ENCODE results near the gene GRAMD2A.

Gene GRAMD2A

DNA sequence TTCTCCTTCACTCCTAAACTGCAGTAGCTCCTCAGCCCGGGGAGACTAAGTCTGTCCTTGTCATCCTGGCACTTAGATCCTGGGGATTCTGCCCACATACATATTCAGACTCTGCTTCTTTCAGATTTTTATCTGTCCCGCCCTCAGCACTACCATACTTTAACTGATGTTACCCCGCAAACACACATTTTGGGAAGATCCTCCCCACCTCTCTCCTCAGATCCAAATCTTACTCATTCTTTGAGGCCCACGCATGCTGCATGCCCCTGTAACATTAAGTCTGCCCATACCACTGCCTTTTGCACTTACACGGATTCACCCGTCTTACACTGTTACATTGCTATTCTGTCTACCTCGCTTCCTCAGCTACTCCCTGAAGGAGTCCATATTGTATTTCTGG, 43.3 kb downstream of the GRAMD2A start (continued):
- TF ChIP-seq, protein P1, sequence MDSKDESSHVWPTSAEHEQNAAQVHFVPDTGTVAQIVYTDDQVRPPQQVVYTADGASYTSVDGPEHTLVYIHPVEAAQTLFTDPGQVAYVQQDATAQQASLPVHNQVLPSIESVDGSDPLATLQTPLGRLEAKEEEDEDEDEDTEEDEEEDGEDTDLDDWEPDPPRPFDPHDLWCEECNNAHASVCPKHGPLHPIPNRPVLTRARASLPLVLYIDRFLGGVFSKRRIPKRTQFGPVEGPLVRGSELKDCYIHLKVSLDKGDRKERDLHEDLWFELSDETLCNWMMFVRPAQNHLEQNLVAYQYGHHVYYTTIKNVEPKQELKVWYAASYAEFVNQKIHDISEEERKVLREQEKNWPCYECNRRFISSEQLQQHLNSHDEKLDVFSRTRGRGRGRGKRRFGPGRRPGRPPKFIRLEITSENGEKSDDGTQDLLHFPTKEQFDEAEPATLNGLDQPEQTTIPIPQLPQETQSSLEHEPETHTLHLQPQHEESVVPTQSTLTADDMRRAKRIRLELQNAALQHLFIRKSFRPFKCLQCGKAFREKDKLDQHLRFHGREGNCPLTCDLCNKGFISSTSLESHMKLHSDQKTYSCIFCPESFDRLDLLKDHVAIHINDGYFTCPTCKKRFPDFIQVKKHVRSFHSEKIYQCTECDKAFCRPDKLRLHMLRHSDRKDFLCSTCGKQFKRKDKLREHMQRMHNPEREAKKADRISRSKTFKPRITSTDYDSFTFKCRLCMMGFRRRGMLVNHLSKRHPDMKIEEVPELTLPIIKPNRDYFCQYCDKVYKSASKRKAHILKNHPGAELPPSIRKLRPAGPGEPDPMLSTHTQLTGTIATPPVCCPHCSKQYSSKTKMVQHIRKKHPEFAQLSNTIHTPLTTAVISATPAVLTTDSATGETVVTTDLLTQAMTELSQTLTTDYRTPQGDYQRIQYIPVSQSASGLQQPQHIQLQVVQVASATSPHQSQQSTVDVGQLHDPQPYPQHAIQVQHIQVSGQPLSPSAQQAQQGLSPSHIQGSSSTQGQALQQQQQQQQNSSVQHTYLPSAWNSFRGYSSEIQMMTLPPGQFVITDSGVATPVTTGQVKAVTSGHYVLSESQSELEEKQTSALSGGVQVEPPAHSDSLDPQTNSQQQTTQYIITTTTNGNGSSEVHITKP (tag by site-specific recombination; IDR thresholded peaks at IDR 0.05) = no peak

DNA sequence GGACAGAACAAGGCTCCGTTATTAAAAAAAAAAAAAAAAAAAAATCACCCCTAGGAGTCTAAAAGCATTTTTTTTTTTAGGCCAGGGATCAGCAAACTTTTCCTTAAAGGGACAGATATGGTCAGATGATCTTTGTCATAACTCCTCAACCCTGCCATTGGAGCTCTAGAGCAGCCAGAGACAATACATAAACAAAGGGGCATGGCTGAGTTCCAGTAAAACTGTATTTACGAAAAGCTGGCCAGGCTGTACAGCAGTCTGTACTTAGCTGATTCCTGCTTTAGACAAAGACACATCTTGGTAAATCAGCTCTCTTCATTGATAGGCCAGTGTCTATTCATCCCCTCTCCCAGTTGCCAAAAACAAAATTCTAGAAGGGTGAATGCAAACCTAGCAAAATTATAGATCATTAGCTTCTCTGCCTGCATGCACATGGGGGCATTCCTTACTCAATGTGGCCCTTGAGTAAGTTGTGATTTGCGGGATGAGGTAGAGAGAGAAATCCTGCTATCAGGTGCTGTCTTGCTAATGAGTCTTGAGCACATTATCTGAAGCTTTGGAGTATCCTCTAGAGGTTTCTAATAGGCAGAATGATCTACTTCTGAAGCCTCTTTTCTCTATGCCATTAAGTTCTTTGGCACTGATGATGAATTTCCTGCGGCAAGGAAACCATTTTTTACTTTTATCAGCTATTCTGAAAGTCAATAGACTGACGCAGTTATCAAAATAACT, 44.2 kb downstream of the GRAMD2A start:
- Histone ChIP-seq H3K4me1 (ENCODE audit: control insufficient read depth, insufficient read depth, low read length) (peaks cover 13% of the 10 kb centered on the region), H3K4me3 (ENCODE audit: low read depth, low read length) (no peak overlapping the region), H3K36me3 (ENCODE audit: control insufficient read depth in 2 of 2, insufficient read depth in 1 of 2, low read length in 2 of 2) (no peaks in the 10 kb centered on the region), H3K9me3 (ENCODE audit: control insufficient read depth, insufficient read depth, low read depth, low read length) (no peaks in the 10 kb centered on the region), H3K27ac (ENCODE audit: extremely low read depth, low read depth, low read length) (no peak overlapping the region)
- ChIA-PET POLR2A (interaction anchor here (1.1 kb wide), 1 partner anchor 35 kb away, joined by 4 read pairs; the partner anchor contains the start of genes MYO9A and SENP8), CTCF (interaction anchor here (0.6 to 1.9 kb wide), 14 partner anchors 9 to 1079 kb away, joined by 3 to 11 read pairs (median 4); partner anchors contain the start of genes MYO9A and SENP8)
- TF ChIP-seq, protein P2, sequence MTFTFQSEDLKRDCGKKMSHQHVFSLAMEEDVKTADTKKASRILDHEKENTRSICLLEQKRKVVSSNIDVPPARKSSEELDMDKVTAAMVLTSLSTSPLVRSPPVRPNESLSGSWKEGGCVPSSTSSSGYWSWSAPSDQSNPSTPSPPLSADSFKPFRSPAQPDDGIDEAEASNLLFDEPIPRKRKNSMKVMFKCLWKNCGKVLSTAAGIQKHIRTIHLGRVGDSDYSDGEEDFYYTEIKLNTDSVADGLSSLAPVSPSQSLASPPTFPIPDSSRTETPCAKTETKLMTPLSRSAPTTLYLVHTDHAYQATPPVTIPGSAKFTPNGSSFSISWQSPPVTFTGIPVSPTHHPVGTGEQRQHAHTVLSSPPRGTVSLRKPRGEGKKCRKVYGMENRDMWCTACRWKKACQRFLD (tag by site-specific recombination; IDR thresholded peaks at IDR 0.05) = no peak
- TF ChIP-seq FEZF1 (tag by site-specific recombination; IDR thresholded peaks at IDR 0.05) = no peak
- no peak for TF ChIP-seq ZNF140 (tag by site-specific recombination; IDR thresholded peaks at IDR 0.05)
- TF ChIP-seq, protein P3, sequence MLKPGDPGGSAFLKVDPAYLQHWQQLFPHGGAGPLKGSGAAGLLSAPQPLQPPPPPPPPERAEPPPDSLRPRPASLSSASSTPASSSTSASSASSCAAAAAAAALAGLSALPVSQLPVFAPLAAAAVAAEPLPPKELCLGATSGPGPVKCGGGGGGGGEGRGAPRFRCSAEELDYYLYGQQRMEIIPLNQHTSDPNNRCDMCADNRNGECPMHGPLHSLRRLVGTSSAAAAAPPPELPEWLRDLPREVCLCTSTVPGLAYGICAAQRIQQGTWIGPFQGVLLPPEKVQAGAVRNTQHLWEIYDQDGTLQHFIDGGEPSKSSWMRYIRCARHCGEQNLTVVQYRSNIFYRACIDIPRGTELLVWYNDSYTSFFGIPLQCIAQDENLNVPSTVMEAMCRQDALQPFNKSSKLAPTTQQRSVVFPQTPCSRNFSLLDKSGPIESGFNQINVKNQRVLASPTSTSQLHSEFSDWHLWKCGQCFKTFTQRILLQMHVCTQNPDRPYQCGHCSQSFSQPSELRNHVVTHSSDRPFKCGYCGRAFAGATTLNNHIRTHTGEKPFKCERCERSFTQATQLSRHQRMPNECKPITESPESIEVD (tag by site-specific recombination; IDR thresholded peaks at IDR 0.05) = no peak
- no peak for TF ChIP-seq KLF8 (tag by site-specific recombination; IDR thresholded peaks at IDR 0.05)
- TF ChIP-seq ZNF302 (tag by site-specific recombination; IDR thresholded peaks at IDR 0.05; ENCODE audit: low read depth) = no peak
- TF ChIP-seq SCRT1 (tag by site-specific recombination; IDR thresholded peaks at IDR 0.05; ENCODE audit: borderline replicate concordance) = no peak
- no peak for TF ChIP-seq ZNF837 (tag by site-specific recombination; IDR thresholded peaks at IDR 0.05)
- TF ChIP-seq ZNF184 (tag by site-specific recombination; IDR thresholded peaks at IDR 0.05) = no peak
- no peak for TF ChIP-seq ZFP3 (tag by site-specific recombination; IDR thresholded peaks at IDR 0.05; ENCODE audit: low read depth)
- no peak for TF ChIP-seq ZNF132 (tag by site-specific recombination; IDR thresholded peaks at IDR 0.05; ENCODE audit: borderline replicate concordance)
- TF ChIP-seq, protein P4, sequence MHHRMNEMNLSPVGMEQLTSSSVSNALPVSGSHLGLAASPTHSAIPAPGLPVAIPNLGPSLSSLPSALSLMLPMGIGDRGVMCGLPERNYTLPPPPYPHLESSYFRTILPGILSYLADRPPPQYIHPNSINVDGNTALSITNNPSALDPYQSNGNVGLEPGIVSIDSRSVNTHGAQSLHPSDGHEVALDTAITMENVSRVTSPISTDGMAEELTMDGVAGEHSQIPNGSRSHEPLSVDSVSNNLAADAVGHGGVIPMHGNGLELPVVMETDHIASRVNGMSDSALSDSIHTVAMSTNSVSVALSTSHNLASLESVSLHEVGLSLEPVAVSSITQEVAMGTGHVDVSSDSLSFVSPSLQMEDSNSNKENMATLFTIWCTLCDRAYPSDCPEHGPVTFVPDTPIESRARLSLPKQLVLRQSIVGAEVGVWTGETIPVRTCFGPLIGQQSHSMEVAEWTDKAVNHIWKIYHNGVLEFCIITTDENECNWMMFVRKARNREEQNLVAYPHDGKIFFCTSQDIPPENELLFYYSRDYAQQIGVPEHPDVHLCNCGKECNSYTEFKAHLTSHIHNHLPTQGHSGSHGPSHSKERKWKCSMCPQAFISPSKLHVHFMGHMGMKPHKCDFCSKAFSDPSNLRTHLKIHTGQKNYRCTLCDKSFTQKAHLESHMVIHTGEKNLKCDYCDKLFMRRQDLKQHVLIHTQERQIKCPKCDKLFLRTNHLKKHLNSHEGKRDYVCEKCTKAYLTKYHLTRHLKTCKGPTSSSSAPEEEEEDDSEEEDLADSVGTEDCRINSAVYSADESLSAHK (tag by site-specific recombination; IDR thresholded peaks at IDR 0.05) = no peak
- TF ChIP-seq HOXD13 (CRISPR knock-in tag; IDR thresholded peaks at IDR 0.05; ENCODE audit: borderline replicate concordance) = no peak
- TF ChIP-seq, protein P5, sequence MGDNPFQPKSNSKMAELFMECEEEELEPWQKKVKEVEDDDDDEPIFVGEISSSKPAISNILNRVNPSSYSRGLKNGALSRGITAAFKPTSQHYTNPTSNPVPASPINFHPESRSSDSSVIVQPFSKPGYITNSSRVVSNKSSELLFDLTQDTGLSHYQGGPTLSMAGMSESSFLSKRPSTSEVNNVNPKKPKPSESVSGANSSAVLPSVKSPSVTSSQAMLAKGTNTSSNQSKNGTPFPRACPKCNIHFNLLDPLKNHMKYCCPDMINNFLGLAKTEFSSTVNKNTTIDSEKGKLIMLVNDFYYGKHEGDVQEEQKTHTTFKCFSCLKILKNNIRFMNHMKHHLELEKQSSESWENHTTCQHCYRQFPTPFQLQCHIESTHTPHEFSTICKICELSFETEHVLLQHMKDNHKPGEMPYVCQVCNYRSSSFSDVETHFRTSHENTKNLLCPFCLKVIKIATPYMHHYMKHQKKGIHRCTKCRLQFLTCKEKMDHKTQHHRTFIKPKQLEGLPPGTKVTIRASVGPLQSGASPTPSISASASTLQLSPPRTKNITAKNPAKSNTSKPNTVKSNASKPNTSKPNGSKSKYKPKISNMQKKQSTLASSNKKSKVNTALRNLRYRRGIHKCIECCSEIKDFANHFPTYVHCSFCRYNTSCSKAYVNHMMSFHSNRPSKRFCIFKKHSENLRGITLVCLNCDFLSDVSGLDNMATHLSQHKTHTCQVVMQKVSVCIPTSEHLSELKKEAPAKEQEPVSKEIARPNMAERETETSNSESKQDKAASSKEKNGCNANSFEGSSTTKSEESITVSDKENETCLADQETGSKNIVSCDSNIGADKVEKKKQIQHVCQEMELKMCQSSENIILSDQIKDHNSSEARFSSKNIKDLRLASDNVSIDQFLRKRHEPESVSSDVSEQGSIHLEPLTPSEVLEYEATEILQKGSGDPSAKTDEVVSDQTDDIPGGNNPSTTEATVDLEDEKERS (tag by site-specific recombination; IDR thresholded peaks at IDR 0.05) = no peak
- TF ChIP-seq ZNF624 (tag by site-specific recombination; IDR thresholded peaks at IDR 0.05) = no peak
- TF ChIP-seq, protein P6, sequence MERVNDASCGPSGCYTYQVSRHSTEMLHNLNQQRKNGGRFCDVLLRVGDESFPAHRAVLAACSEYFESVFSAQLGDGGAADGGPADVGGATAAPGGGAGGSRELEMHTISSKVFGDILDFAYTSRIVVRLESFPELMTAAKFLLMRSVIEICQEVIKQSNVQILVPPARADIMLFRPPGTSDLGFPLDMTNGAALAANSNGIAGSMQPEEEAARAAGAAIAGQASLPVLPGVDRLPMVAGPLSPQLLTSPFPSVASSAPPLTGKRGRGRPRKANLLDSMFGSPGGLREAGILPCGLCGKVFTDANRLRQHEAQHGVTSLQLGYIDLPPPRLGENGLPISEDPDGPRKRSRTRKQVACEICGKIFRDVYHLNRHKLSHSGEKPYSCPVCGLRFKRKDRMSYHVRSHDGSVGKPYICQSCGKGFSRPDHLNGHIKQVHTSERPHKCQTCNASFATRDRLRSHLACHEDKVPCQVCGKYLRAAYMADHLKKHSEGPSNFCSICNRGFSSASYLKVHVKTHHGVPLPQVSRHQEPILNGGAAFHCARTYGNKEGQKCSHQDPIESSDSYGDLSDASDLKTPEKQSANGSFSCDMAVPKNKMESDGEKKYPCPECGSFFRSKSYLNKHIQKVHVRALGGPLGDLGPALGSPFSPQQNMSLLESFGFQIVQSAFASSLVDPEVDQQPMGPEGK (tag by site-specific recombination; IDR thresholded peaks at IDR 0.05) = no peak

Measured in HEK293 (cell line).